ENCODE results near the gene TAB2.

Gene TAB2

GRCh38 chr6:149433881-149434280, 116.4 kb downstream of the TAB2 start:
- no peaks in the 10 kb centered on the region for H3K36me3 ChIP-seq
- H3K4me1 ChIP-seq: no peaks in the 10 kb centered on the region; the same call in 1 of the 2 replicates
- no peaks in the 10 kb centered on the region for H3K27me3 ChIP-seq
- no peak for TF ChIP-seq CTCF (IDR thresholded peaks at IDR 0.05; ENCODE audit: low read depth, low read length)
- DNase-seq: no peak
- no peaks in the 10 kb centered on the region for H3K9me3 ChIP-seq
- H3K4me3 ChIP-seq (ENCODE audit: low read depth, low read length): no peak overlapping the region

- no peak overlapping the region for H3K4me3 ChIP-seq (ENCODE audit: low read depth, low read length)
- no peaks in the 10 kb centered on the region for H3K9me3 ChIP-seq
- TF ChIP-seq CTCF (IDR thresholded peaks at IDR 0.05; ENCODE audit: low read depth, low read length): no peak
- DNase-seq: no peak
- H3K36me3 ChIP-seq: no peaks in the 10 kb centered on the region
- no peaks in the 10 kb centered on the region for H3K27me3 ChIP-seq
- H3K4me1 ChIP-seq: no peaks in the 10 kb centered on the region; the same call in 1 of the 2 replicates
These were observed 118.5 kb downstream of the TAB2 start for GRCh38 chr6:149435919-149436586.

- no peak overlapping the region for H3K4me3 ChIP-seq (ENCODE audit: low read depth, low read length)
- DNase-seq: no peak
These were observed 119.1 kb downstream of the TAB2 start for GRCh38 chr6:149436647-149437046.

GRCh38 chr6:149437212-149437611, 119.7 kb downstream of the TAB2 start:
- TF ChIP-seq CTCF (IDR thresholded peaks at IDR 0.05; ENCODE audit: low read depth, low read length): no peak
- H3K4me3 ChIP-seq (ENCODE audit: low read depth, low read length): no peak overlapping the region
- no peaks in the 10 kb centered on the region for H3K9me3 ChIP-seq
- no peak for DNase-seq
- H3K4me1 ChIP-seq: no peaks in the 10 kb centered on the region; the same call in 1 of the 2 replicates
- H3K27me3 ChIP-seq: no peaks in the 10 kb centered on the region
- no peaks in the 10 kb centered on the region for H3K36me3 ChIP-seq

More at GRCh38 chr6:149436647-149437046, 119.1 kb downstream of the TAB2 start:
- H3K9me3 ChIP-seq: no peaks in the 10 kb centered on the region
- no peaks in the 10 kb centered on the region; the same call in 1 of the 2 replicates for H3K4me1 ChIP-seq
- H3K36me3 ChIP-seq: no peaks in the 10 kb centered on the region
- no peaks in the 10 kb centered on the region for H3K27me3 ChIP-seq
- TF ChIP-seq CTCF (IDR thresholded peaks at IDR 0.05; ENCODE audit: low read depth, low read length): no peak

- Histone ChIP-seq H3K4me3 (ENCODE audit: low read depth, low read length) (no peak overlapping the region), H3K4me1 (no peaks in the 10 kb centered on the region; the same call in 1 of the 2 replicates), H3K9me3 (no peaks in the 10 kb centered on the region), H3K27me3 (no peaks in the 10 kb centered on the region), H3K36me3 (no peaks in the 10 kb centered on the region)
- TF ChIP-seq CTCF (IDR thresholded peaks at IDR 0.05; ENCODE audit: low read depth, low read length): no peak
- DNase-seq: no peak
These were observed 121.3 kb downstream of the TAB2 start for GRCh38 chr6:149438855-149439254.

GRCh38 chr6:149439626-149440025, 122.1 kb downstream of the TAB2 start:
- Histone ChIP-seq H3K4me3 (ENCODE audit: low read depth, low read length) (no peak overlapping the region), H3K9me3 (no peaks in the 10 kb centered on the region), H3K4me1 (no peaks in the 10 kb centered on the region), H3K27me3 (no peaks in the 10 kb centered on the region), H3K36me3 (no peaks in the 10 kb centered on the region)
- TF ChIP-seq CTCF (IDR thresholded peaks at IDR 0.05; ENCODE audit: low read depth, low read length): no peak
- DNase-seq: no peak

All from BE2C (cell line).